Esophagus mucosa (tissue), 1 donor: ENCODE data around the gene ELMO1. TPM values are rescaled to one million over a fixed set of nuclear protein-coding genes. Genes with fewer than 3 reads are reported as not detected.

Source experiments
- ATAC-seq: fragments of 200-7000 bp; cut with Tn5 transposase; one replicate; pipeline ENCODE4 v1.9.1; 2020
- total RNA-seq: library from RNA; stranded (reverse); gene quantifications from one replicate; pipeline ENCODE4 v1.2.4, GENCODE V29; 2023
- donor health status: DM: yes; HTN: yes; CAD: no.

ELMO1 gene
- total RNA-seq, 1 donor from 2014 or later: 4.0 TPM

DNA sequence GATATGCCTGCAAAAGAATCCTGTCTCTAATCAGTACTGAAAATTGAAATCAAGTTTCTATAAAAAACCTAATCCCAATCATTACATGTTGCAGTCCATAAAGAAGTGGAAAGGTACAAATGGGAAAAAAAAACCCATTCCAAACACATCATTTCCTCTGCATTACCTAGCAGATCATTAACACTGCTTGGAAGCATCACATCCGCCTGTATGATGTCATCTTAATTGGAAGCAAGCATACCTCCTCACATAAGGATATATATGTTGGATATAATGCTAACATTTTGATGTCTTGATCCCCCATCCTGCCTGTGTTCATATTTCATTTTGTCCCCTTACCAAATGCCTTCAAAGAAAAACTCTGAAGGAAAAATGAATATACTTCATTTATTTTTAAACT lies 483.0 kb downstream of the ELMO1 start:
- ATAC-seq: no peak

- no peak for ATAC-seq
Measured at GRCh38 chr7:36964297-36964696, 484.4 kb downstream of the ELMO1 start.

DNA sequence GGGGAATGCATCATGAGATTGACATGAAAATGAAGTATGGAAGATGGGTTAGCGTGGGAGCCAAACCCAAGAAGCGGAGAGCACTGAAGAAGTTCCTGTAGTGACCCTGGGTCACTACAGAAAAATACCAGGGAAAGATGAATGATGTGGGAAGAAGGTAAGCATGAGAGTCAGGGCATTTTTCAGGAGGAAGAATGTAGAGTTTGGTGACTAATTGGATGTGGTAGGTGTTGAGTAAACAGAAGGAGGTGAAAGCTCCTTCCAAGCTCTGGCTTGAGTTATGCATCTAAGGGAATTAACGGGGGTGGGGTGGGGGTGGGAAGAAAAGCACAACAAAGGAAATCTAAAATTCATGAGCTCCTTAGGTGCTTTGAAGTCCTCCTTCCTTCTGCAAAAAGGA lies 486.3 kb downstream of the ELMO1 start:
- no peak for ATAC-seq

GRCh38 chr7:36961693-36962092 lies 487.0 kb downstream of the ELMO1 start:
- no peak for ATAC-seq

GRCh38 chr7:36961097-36961496 lies 487.6 kb downstream of the ELMO1 start:
- ATAC-seq: no peak

GRCh38 chr7:36960105-36960504 lies 488.6 kb downstream of the ELMO1 start:
- no peak for ATAC-seq

- ATAC-seq: no peak
Measured at GRCh38 chr7:36958111-36958733, 490.4 kb downstream of the ELMO1 start.

DNA sequence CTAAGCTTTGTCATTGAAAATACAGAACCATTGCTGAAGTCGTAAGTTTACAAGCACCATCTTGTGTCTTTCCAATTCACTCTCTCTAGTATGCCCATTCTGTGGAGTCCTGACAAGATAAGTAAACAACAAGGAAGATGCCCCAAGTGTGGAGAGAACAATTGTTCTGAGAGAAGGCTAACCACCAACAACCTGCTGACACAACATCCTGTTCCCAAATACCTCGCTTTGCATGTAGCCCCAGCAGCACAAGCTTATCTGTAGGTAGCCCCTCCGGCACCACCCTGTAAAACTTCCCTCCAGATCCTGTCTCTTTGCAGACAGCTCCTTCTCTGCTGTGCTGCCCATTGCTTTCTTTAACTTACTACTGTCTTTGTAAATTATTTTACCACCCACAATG lies 491.0 kb downstream of the ELMO1 start:
- ATAC-seq: no peak

- no peak for ATAC-seq
Measured at GRCh38 chr7:36956814-36957213, 491.9 kb downstream of the ELMO1 start.

DNA sequence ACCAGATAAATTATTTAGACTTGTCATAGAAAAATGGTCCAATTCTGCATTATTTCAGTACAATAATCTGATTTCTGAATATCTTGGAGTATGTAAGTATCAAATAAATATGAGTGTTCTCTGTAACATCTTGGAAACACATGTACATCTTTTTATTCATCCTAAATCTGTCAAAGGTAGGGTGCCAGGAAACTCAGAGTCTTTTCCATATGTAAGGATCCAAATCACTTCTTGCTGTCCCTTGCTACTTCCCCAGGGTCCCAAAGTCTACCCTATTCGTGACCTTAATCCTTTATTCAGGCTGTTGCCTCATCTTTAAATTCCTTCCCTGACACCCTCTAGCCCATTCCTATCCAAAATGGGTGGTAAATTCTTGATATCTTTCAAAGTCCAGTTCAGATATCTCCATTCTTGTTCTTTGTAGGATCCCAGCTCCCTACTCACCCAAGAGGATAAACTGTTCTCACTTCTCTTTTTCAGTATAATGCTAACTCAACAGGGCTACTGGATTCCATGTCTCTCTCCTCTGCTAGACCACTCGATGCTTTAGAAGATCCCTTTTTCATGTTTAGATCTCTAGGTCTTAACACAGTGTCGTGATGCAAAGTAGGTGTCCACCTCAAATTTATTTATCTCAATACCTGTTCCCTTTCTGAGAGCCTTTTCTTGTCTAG lies 493.1 kb downstream of the ELMO1 start:
- no peak for ATAC-seq

- no peak for ATAC-seq
Measured at GRCh38 chr7:36951257-36951697, 497.4 kb downstream of the ELMO1 start.

GRCh38 chr7:36949711-36950600 lies 498.7 kb downstream of the ELMO1 start:
- ATAC-seq: no peak

DNA sequence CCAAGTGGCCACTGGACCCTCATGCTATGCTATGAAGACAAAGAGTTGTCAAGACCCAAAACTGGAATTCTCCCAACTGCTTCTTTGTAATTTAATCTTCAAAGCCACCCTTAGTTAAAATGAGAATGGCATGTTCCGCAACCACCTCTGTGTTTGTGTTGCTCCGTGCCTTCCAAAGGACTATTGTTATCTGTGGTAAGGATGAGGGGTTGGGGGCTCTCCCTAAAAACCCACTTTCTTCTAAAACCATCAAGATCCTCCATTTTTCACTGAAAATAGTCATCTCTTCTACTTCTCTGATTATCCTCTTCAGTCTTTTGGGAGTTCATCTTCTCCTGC lies 502.3 kb downstream of the ELMO1 start:
- ATAC-seq: no peak

DNA sequence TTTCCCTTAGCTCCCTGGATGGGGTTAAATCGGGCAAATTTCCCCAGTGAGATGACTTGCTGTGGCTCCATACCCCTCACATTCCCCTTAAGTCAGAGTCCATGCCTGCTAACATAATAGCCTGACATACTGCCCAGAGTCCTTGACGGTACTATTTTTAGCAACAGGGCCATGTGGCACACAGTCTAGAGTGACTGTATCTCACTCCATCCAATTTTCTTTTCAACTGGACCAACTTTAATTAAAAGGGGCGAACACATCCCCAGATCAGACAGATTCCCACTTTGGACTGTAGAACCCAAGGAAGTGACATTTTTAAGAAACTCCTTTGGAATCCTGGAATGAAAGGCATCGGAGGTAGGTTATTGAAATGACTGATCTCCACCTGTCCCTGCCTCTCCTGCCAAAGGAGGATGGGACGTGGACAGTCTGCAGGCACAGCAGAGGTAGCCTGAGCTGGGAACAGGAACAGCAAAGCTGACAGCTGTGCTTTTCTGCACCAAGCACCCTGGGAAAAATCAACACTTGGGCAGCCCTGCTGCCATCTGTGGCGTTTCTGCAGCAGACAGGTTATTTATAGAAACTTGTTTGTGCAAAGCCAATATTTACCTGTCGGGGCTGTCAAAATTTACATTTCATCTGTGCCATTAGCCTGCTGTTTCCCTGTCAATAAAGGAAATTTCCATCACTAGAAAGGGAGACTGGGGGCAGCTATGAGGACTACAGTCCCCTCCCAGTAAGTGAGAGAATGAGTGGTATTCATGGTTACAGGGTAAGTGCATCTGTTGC lies 502.9 kb downstream of the ELMO1 start:
- ATAC-seq: no peak

GRCh38 chr7:36944838-36945237 lies 503.8 kb downstream of the ELMO1 start:
- peak; percentile 45 for ATAC-seq

DNA sequence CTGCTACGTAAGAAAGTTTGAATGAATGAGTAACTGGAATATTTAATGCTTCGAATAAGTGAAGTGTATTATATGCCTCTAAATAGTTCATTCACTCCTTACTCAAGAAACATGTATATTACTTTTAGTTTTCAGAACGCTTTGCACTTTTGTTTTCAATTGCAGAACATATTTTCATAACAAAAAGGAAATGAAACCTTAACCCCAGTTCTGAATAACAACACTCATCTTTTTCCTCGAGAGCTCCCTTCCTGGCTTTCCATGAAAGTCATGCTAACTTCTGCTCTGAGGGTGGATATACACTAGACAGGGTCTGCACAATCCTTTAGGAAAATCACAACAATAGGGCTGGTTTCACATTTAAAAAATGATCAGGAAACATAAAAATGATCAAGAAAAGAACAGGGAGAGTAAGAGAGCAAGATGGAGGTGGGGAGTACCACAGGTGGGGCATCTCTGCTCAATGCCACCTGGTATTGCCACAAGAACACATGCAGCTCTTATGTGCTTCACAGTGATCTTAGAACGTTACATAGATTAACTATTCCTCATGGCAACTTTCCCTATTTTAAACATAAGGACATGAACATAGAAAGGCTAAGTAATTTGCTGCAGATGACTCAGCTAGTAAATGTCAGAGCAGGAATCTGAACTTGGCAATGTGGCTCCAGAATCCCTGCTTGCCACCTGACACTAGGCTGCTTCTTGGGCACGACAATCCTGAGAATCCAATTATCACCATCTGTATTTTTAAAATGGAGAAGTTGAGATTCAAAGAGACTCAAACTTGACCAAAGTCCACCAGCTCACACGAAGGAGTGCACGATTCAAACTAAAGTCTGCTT lies 504.9 kb downstream of the ELMO1 start:
- ATAC-seq: no peak

DNA sequence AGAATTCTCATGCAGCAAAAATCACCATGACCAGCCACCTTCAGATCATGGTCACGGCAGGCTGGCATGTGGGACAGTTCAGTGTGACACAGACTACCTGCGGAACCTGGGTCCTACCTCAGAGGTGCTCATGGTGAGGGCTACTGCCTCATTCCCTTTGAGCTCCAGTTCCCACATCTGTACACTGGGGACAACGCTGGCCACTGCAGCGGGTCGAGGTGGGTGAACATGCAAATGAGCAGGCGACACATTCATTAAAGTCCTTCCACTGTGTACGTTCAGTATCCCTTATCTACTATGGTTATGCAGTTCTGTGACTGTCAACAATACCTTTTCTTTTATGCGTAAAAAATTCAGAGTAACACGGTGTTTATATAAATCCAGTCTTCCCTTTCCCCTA lies 505.7 kb downstream of the ELMO1 start:
- no peak for ATAC-seq

- ATAC-seq: no peak
Measured at GRCh38 chr7:36942541-36942940, 506.1 kb downstream of the ELMO1 start.

- no peak for ATAC-seq
Measured at GRCh38 chr7:36942025-36942424, 506.6 kb downstream of the ELMO1 start.

GRCh38 chr7:36941359-36941758 lies 507.3 kb downstream of the ELMO1 start:
- no peak for ATAC-seq

DNA sequence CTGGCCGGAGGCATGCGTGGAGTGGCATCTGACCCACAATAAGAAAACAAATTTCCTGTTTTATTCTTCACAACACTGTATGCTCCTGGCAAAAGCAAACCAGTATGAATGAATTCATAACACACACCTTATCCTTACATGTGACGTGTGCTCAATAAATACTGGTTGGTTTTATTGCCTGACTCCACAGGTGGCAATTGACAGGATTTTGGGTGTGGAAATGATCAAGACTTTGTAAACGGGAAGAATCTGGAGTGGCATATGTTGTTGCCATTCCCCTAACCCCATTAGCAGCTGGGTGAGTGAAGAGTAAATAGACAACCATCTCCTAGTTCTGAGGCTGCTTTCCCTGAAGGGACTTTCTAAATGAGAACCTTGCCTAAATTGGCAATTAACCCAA lies 508.8 kb downstream of the ELMO1 start:
- no peak for ATAC-seq
